GM12873 (cell line): ENCODE data around the gene LRP5.

Experiments
- CTCF ChIP-seq: IDR thresholded peaks from 2 replicates; pipeline ENCODE4 v1.5.1; 2012; ENCODE audit warnings: low read depth, mild to moderate bottlenecking, moderate library complexity, low read length, control low read depth; ENCODE audit not compliant: insufficient read depth; ENCODE audit errors: missing control alignments

Gene LRP5

GRCh38 chr11:68436985-68437926 lies 124.9 kb downstream of the LRP5 start:
- no peak for TF ChIP-seq CTCF

GRCh38 chr11:68437927-68438657 lies 125.7 kb downstream of the LRP5 start:
- no peak for TF ChIP-seq CTCF

GRCh38 chr11:68438658-68439259 lies 126.4 kb downstream of the LRP5 start:
- TF ChIP-seq CTCF: no peak

DNA sequence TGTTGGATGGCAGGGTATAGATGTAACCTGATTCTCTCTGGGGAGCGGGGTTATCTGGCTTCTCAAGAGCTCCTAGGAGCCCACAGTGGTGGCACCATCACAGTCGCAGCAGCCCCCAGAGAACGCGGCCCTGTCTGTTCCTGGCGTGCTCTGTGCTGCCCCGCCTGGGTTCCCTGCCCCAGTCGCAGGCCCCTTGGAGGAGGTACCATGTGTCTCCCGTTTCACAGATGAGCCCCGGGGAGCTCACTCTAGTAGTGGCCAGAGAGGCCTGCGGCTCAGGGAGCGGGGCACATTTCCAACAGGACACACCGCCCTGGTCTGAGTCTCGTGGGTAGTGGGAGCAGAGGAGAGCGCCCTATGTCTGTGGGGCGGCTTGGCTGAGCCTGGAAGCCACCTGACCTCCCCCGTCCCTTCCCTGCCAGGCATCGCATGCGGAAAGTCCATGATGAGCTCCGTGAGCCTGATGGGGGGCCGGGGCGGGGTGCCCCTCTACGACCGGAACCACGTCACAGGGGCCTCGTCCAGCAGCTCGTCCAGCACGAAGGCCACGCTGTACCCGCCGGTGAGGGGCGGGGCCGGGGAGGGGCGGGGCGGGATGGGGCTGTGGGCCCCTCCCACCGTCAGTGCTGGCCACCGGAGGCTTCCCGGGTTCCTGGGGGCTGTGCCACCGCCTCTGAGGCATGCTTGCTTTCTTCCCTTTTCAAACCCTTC lies 127.1 kb downstream of the LRP5 start:
- TF ChIP-seq CTCF: no peak

- no peak for TF ChIP-seq CTCF
Observed at GRCh38 chr11:68440224-68440623, 127.8 kb downstream of the LRP5 start.

DNA sequence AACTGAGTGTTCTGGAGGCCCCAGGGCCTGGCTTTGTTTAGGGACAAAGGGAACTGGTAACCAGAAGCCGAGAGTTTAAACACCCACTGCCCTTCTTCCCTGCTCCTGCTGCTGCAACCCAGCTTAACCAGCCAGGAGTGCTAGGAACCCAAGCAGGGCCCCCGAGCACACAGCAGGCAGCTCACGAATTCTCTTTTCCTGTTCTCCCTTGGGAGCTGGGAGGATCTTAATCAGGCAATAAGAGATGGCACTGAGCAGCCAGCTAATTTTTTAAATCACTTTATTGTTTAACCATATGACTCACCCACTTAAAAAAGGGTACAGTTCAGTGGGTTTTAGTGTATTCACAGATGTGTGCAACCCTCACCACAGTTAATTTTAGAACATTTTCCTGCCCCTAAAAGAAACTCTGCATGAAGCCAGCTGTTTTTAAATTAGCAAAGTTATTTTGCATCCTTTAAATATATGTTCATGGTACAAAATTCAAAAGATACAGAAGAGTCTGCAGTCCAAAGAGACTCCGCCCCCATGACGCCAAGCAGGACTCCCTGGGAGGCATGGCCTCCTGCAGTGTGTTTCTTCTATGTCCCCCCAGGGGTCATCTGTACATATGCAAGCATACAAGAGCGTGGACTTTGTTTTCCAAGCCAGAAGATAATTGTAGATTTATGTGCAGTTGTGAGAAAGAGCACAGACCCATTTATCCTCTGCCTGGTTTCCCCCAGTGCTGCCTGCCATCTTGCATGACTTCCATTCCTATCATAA lies 129.3 kb downstream of the LRP5 start:
- TF ChIP-seq CTCF: no peak
